SU-DHL-6 (cell line): Measurements from ENCODE around the gene LAMA3.

Experiments used
- CTCF ChIP-seq: fragments of 200-600 bp; sonication (generic); IDR thresholded peaks from one replicate; pipeline ENCODE4 v1.5.1; 2017; ENCODE audit warnings: antibody characterized with exemption, mild to moderate bottlenecking, low read length, moderate library complexity; ENCODE audit not compliant: insufficient read depth, poor library complexity, severe bottlenecking
- EZH2phosphoT487 ChIP-seq: fragments of 200-600 bp; sonication (generic), shearing (Covaris generic); conservative IDR thresholded peaks from 2 replicates; pipeline ENCODE4 v1.6.1; 2018; ENCODE audit warnings: mild to moderate bottlenecking, antibody characterized with exemption, low read length, moderate library complexity, mixed read lengths

GRCh38 chr18:23876921-23877320 lies 187.7 kb downstream of the LAMA3 start:
- no peak for TF ChIP-seq CTCF
- TF ChIP-seq EZH2phosphoT487: no peak
